ENCODE results near the gene ADGRV1.
"Not testable (repeated sequence)": the region's sequence is repeated elsewhere in the genome, so short reads cannot be mapped to it uniquely, and the experiment has no call there.

The ADGRV1 gene

DNA sequence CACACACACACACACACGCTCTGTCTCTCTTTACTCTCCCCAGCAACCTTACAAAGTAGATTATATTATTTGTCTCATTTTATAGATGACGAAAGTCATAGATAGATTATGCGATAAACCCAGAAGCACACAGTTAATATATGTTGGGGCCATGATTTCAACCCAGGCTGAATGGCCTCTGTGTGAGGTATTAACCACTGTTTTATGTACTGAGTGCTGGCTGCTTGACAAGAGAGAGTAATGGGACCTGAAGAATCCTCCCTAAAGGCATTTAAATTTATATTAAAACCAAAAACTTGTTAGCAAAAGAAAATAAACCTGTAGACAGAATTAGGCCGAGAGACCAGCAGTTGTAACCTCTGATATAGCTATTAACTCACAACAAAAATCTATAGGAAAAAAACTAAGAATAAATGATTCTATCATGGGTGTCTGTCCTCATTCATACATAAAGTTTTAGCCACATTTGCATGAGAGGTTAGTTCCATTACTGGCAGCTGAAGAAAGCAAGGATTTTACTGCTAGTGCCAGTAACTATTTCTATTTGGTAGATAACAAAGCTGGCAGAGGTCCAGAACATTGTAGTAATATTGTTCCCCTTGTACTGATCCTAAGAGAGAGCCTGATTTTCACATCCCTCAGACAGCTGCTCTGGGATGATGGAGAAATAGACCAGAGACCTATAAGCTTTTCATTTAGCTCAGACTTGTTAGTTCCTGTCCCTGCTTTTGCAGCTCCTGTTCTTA, 250.9 kb downstream of the ADGRV1 start:
- no peak for DNase-seq (ENCODE audit: low spot score)

DNA sequence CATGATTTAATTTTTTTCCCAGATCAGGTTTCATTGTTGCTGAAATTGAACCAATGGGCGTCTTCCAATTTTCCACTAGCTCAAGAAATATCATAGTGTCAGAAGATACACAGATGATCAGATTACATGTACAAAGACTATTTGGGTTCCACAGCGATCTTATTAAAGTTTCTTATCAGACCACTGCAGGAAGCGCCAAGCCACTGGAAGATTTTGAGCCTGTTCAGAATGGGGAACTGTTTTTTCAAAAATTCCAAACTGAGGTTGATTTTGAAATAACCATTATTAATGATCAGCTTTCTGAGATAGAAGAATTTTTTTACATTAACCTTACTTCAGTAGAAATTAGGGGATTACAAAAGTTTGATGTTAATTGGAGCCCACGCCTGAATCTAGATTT, 251.6 kb downstream of the ADGRV1 start:
- DNase-seq (ENCODE audit: low spot score) = no peak

DNA sequence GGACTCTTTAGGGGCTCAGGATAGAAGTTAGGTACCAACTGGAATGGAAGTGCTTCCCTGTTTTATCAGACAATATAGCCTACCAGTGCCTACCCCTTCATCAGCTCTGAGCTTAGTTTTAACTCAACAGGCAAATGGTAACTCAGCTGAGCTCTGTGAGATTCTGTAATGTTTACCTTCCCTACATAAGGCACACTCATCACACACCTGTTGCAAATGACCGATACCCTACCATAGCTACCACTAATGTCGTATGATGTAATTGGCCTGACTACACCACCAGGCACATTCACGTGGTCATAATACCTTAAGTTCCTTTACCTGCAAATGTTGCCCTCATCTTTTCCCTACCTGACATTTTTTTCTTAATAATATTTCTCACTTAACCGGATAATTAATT, 254.8 kb downstream of the ADGRV1 start:
- no peak for DNase-seq (ENCODE audit: low spot score)

DNA sequence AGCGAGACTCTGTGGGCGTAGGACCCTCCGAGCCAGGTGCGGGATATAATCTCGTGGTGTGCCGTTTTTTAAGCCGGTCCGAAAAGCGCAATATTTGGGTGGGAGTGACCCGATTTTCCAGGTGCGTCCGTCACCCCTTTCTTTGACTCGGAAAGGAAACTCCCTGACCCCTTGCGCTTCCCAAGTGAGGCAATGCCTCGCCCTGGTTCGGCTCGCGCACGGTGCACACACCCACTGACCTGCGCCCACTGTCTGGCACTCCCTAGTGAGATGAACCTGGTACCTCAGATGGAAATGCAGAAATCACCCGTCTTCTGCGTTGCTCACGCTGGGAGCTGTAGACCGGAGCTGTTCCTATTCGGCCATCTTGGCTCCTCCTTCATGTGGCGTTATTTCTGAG, 263.5 kb downstream of the ADGRV1 start:
- DNase-seq (ENCODE audit: low spot score) = not testable (repeated sequence)

DNA sequence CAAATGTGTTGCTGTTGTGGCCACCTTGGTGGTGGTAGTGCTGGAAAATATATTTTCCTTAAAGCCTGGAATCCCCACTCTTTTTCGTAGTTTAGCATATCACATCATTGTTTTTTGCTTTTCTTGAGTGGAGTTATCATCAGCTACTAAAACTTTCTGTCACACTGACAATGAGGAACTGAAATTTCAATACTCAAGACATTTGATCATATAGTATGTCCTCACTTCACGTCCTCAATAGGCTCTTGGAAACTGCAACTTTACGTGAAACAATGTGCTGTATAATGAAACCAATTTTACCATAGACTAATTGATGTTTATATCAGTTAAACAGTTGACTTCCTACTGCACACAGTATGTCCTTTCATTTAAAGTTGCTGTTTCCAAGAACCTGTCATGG, 265.8 kb downstream of the ADGRV1 start:
- DNase-seq (ENCODE audit: low spot score) = no peak

DNA sequence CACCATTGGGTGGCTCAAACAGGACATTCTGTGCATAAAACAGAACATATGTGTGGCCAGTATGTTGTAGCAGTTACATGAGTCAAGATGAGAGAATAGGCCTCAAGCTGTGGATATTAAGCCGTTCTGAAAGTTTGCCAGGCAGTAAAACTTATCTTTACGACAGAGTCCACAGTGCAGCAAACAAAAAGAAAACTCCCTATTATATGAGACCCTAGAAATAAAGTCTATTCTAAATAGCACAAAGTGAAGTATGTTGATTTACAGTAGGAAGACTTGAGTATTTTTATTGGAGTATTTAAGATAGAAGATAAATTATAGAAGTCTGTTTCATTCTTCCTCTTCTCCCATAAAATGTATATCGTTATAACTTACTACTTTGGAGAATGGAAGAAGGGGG, 271.5 kb downstream of the ADGRV1 start:
- DNase-seq (ENCODE audit: low spot score) = no peak

DNA sequence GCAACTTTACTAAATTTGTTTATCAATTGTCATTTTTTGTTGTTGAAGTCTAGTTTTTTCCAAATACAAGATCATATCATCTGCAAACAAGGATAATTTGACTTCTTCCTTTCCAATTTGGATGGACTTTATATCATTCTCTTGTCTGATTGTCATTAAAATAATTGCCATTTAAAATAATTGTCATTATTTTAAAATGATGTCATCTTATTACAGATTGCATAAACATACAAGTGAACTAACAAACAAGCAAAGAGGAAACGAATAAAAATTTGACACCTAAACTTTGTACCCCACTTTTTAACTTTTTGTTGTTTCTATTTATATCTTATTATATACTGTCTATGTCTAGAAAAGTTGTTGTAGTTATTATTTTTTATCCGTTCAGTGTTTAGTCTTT, 275.2 kb downstream of the ADGRV1 start:
- DNase-seq (ENCODE audit: low spot score) = no peak

DNA sequence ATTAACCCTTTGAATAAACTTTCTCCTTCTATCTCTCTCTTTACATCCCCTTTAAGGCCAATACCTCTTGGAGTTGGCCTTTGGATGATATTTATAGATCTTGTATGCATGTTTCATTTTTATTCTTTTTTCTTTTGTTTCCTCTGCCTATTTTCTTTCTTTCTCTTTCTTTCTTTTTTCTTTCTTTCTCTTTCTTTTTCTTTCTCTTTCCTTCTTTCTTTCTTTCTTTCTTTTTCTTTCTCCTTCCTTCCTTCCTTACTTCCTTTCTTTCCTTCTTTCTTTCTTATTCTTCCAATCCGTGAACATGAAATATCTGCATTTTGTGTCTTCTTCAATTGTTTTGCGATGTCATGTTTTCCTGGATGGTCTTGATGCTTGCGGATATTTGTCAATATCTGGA, 276.1 kb downstream of the ADGRV1 start:
- DNase-seq (ENCODE audit: low spot score) = no peak

DNA sequence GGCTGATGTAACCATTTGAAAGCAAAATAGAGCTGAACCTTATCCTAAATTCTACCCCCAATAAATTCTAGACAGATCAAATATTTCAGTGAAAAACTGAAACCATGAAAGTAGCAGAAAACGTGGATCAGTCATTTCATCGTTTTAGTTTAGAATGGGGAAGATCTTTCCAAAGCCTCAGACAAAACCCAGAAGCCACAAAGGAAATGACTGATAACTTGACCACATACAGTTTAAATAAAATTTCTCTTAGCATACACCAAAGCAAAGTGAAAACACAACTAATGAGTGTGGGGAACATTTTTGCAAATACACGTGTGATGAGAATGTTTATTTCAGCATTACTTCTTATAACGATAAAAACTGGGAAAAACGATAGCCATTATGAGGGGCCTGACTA, 284.8 kb downstream of the ADGRV1 start:
- no peak for DNase-seq (ENCODE audit: low spot score)

DNA sequence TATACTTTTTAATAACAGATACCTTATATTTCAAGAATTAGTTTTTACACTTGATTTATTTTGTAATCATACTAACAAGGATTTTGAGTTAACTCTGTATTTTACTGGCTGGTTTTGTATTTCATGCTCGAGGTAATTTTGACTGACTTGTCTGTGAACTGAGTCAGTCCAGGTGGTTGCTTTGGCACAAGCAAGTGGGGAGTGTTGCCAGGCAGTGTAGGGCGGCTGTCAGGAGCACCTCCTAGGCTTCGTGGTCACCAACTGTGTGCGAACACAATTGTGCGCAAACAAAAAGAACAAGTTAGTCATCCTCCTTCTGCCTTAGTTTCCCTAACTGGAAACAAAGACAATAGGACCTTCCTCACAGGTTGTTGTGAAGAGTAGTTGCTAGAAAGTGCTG, 286.3 kb downstream of the ADGRV1 start:
- DNase-seq (ENCODE audit: low spot score) = no peak

DNA sequence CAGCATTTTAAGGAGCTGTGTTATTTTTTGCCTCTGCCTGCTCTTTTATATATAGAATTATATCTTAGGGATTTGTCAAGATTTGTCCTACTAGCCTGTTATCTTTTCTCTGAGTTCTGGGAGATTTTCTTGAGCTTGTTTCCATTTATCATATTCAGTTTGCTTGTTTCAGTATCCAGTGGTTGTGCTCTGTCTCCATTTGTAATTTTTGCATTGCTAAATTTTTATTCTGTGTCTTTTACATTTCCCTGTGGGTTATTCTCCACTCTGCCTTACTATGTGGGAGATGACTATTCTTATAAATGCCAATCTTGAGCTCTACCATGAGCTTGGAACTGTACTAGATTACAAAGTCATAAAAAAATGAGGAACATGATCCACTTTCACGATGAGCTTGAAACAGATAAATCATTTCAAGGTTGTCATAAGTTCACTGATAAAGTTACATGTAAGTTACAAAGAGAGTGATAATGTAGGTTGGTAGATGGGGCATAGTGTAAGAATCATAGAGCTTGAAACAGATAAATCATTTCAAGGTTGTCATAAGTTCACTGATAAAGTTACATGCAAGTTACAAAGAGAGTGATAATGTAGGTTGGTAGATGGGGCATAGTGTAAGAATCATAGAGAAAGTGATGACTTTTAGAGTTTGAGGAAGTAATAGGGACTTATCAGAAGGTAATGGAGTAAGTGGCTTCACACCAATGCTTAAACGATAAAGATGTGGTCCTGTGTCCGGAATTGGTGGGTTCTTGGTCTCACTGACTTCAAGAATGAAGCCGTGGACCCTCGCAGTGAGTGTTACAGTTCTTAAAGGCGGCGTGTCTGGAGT, 287.3 kb downstream of the ADGRV1 start:
- DNase-seq (ENCODE audit: low spot score) = no peak

DNA sequence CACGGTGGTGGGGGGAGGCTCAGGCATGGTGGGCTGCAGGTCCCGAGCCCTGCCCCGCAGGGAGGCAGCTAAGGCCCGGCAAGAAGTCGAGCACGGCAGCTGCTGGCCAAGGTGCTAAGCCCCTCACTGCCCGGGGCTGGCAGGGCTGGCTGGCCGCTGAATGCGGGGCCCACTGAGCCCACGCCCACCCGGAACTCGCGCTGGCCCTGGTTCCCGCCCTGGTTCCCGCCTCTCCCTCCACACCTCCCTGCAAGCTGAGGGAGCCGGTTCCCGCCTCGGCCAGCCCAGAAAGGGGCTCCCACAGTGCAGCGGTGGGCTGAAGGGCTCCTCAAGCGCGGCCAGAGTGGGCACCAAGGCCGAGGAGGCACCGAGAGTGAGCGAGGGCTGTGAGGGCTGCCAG, 289.0 kb downstream of the ADGRV1 start:
- not testable (repeated sequence) for DNase-seq (ENCODE audit: low spot score)

DNA sequence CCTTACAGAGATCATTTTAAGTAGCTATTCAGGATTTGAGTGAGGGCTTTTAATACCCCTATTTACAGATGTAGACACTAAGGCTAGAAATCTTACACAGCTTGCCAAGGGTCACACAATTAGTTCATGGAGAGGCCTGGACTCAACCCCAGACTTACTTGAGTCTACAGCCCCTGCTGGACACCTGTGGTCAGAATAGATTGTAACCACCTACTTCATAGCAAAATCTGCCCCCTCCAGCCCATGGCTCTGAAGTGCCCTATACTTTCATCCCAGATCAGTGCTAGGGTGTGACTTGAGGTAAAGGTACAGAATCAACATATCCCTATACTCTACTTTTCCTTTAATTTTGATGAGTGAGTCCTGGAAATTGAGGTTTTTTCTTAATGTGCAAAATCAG, 291.3 kb downstream of the ADGRV1 start:
- no peak for DNase-seq (ENCODE audit: low spot score)

DNA sequence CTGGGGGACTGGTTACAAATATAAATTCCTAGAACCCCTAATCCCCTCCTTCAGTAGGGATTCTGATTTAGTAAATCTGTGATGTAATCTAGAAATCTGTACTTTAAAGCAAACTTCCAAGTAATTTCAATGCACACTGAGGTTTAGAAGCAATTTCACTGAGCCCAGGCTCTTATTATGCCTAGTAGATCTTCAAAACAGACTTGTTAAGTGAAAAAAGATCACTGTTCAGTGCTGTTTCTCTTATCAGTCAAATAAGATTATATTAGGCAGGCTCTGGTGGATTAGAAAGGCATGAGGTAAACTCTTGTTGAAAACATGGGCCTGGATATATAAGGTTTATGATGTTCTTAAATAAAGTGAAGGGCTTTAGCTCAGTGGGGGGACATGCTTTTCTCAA, 293.9 kb downstream of the ADGRV1 start:
- no peak for DNase-seq (ENCODE audit: low spot score)

DNA sequence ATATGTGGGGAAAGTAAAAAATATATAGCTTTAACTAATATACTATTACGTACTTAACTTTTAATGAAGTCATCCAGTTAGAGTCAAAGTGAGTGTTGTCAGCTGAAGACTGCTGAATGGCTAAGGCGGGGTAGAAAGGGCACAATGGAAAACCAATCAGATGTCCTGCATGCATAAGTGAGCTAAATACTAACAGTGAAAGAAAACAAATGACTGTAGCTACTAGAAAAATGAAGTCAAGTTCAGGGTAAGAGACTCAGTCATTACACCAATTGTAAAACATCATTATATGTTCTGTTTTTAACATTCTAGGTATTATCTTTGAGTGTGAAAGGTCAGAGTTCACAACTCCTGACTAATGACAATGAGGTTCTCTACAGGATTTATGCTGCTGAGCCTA, 295.2 kb downstream of the ADGRV1 start:
- DNase-seq (ENCODE audit: low spot score) = no peak

DNA sequence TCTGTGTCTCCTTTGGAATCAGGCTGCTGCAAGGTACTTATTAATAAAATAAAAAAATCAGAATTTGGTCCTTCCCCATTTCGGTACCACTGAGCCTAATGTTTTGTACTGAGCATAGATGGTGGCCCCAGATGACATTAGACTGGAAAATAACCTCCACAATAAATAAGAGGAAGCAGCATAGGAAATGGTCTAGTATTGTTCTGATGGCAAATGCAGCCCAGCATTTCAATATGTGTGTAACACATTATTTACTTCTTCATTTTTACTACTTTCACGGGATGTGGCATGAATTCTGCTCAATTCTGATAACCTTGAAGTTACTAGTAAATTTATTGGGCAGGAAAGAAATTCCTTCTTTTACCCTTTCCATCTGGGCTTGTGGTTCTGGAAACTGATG, 295.6 kb downstream of the ADGRV1 start:
- no peak for DNase-seq (ENCODE audit: low spot score)

DNA sequence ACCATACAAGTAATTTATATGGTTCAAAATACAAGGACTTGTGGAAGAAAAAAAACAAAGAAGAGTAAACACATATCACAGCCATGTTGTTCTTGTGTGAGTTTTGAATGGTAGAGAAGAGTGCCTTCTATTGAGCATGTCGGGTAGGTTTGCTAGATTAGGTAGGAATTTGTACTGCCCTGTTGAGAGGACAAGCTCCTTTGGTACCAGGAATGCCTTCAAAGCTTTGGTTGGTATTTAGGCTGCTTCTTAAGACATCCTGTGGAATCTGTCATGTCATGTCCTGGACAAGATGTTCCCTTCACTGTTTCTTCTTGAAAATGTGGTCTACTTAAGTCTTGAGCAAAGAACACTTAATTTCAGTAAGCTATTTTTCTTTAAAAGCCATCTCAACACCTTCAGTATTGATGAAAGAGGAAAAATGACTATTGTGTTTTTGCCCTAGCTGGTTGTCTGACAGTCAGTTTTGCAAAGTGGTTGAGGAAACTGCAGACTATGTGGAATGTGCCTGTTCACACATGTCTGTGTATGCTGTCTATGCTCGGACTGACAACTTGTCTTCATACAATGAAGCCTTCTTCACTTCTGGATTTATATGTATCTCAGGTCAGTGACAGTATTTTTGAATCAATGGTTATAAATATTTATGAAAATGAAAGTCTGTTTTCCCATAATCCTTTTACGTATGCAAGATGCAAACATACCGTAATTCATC, 296.9 kb downstream of the ADGRV1 start:
- no peak for DNase-seq (ENCODE audit: low spot score)

DNA sequence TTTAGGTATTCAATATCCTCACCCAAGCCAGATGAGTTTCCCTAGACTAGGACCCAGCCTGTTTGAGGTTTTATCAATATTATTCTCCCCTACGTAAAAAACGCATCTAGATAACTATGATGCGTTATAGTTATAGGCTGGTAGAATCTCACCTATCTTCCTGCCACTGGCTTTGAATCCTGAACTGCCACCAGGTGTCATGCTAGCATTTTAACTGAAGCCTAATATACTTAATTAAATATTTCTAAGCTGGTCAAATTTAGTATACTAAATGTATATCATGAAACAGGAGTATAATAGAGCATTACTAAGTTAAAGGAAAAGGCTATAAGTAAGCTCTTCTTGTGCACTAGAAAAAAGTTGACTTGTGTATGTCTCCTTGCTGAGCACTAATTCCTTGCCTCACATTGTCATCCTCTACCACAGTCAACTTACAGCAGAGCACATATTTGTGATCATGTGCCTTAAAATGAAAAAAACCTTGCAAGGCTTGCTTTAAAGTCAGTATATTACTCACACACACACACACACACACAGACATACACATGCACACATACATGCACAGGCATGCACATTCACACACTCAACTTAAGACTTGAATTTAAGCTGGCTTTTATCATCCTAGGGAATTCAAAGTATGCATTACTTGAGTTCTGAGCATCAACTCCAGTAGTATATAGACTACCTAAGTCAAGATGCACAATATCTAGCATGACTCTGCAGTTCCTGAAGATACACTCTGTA, 303.4 kb downstream of the ADGRV1 start:
- DNase-seq (ENCODE audit: low spot score) = no peak

DNA sequence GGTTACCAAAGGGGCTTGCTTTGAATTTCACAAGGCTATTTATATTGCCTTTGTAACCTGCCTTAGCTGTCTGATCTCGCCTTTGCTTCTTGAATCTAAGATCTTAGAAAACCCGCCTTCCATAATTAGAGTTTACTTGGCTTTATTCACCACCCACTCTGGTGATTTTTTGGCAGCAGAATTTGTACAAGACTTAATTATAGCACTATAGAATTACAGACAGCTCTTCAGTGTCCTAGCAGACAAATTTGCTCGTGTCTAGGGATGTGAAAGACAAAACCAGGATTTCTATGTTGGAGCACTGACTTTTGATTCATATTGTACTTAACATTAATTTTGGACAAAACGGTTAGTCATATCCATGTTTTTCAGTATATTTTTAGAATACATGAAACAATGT, 306.6 kb downstream of the ADGRV1 start:
- no peak for DNase-seq (ENCODE audit: low spot score)

DNA sequence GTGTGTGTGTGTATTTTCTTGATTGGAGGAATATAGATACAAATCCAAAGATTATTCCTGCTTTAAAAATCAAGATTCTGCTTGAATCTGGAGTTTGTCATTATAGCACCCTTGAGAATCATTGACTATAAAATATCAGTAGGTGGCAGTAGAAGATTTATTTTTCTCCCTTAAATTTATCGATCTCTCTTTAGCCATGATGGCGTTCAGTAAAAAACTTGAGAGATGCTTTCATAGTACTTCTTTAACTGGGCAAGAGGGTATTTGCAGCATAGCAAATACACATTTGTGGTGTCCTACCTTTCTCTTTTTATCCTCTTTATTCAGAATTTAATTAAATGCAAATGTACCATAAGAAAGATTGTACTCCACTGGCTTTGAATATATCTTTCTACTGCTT, 307.7 kb downstream of the ADGRV1 start:
- DNase-seq (ENCODE audit: low spot score) = peak; percentile 56

DNA sequence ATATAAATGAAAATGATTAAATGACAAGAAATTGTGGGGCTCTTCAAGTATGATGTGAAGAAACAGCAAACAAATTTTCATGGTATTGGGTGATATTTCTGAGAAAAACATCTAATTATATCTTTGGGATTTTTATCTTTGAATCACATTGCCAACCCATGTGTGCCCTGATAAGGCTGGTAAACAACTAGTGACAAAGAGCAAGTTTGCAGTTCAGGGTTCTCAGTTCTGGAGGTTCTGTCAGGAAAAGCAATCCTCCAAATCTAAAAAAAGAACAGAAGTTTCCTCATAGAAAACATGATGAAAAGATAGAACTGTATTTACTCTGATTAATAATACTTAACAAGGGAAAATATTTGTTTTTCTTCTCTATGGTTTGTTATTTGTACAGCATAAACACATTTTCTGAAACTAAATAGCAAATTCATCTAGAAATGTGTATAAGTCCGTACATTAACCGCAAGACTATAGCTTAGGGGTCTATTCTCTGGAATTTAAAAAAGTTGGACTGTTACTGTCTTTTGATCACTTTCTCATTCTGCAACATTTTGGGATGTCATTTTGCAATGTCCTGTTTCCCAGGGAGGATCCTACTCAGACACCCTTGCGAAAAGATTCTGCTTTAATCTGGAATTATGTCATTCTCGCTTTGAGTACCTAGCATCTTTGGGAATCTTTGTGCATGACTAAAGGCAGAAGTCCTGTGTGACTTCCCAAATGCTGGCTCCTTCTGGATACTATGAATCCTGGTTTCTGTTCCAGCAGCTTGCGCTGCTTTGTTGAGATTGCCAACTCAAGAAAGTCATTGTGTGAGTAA, 308.5 kb downstream of the ADGRV1 start:
- DNase-seq (ENCODE audit: low spot score) = no peak
